GM10266 (cell line): ENCODE results near the gene PRAMEF13.
"Not testable (repeated sequence)": the region's sequence is repeated elsewhere in the genome, so short reads cannot be mapped to it uniquely, and the experiment has no call there.

Source experiments
- DNase-seq: peaks from one replicate; pipeline ENCODE4 v3.0.0; 2012; ENCODE audit errors: extremely low spot score
- CTCF ChIP-seq: IDR thresholded peaks from 2 replicates; pipeline ENCODE4 v1.5.1; 2012; ENCODE audit warnings: mild to moderate bottlenecking, low read depth; ENCODE audit not compliant: control insufficient read depth, insufficient read depth; ENCODE audit errors: missing control alignments

Gene PRAMEF13

GRCh38 chr1:13224480-13225060, 23.4 kb upstream of the PRAMEF13 start:
- DNase-seq, result peak; percentile 3

GRCh38 chr1:13222788-13223187, 21.6 kb upstream of the PRAMEF13 start:
- not testable (repeated sequence) for DNase-seq

More at GRCh38 chr1:13224480-13225060, 23.4 kb upstream of the PRAMEF13 start:
- TF ChIP-seq CTCF, result no peak

GRCh38 chr1:13219203-13219602, 18.0 kb upstream of the PRAMEF13 start:
- not testable (repeated sequence) for DNase-seq

- DNase-seq, result not testable (repeated sequence)
Observed at GRCh38 chr1:13216619-13217018, 15.4 kb upstream of the PRAMEF13 start.

GRCh38 chr1:13208712-13209111, 7.5 kb upstream of the PRAMEF13 start:
- not testable (repeated sequence) for DNase-seq

GRCh38 chr1:13171548-13171947, 29.7 kb downstream of the PRAMEF13 start, which contains the start of gene PRAMEF9:
Gene PRAMEF9, plus strand, starts transcription at chr1:13171848. Its CDS starts 3,433 bp downstream, at chr1:13175281.
- not testable (repeated sequence) for DNase-seq

- not testable (repeated sequence) for DNase-seq
Observed at GRCh38 chr1:13165531-13165930, 35.7 kb downstream of the PRAMEF13 start, which contains the start of gene HNRNPCL4. Gene HNRNPCL4, minus strand, starts transcription at chr1:13165631. Its CDS starts 164 bp downstream, at chr1:13165467.

GRCh38 chr1:13155909-13156308, 45.3 kb downstream of the PRAMEF13 start, which contains the start of gene PRAMEF26:
Gene PRAMEF26, minus strand, starts transcription at chr1:13156009. Its CDS starts 2,914 bp downstream, at chr1:13153095.
- not testable (repeated sequence) for DNase-seq
